GM19438 (cell line): ENCODE measurements around the gene CACNA1A.
"Not testable (repeated sequence)": the region's sequence is repeated elsewhere in the genome, so short reads cannot be mapped to it uniquely, and the experiment has no call there.

Experiments
- ATAC-seq: cut with Tn5 transposase; IDR thresholded peaks from one replicate; pipeline ENCODE4 v1.9.1; 2021; ENCODE audit warnings: low read depth; ENCODE audit not compliant: unreplicated experiment

CACNA1A gene

GRCh38 chr19:13284929-13285928 lies 221.1 kb downstream of the CACNA1A start:
- ATAC-seq = no peak

GRCh38 chr19:13283871-13284270 lies 222.4 kb downstream of the CACNA1A start:
- ATAC-seq = no peak

GRCh38 chr19:13282486-13283065 lies 223.7 kb downstream of the CACNA1A start:
- no peak for ATAC-seq

GRCh38 chr19:13281567-13282291 lies 224.6 kb downstream of the CACNA1A start:
- no peak for ATAC-seq

DNA sequence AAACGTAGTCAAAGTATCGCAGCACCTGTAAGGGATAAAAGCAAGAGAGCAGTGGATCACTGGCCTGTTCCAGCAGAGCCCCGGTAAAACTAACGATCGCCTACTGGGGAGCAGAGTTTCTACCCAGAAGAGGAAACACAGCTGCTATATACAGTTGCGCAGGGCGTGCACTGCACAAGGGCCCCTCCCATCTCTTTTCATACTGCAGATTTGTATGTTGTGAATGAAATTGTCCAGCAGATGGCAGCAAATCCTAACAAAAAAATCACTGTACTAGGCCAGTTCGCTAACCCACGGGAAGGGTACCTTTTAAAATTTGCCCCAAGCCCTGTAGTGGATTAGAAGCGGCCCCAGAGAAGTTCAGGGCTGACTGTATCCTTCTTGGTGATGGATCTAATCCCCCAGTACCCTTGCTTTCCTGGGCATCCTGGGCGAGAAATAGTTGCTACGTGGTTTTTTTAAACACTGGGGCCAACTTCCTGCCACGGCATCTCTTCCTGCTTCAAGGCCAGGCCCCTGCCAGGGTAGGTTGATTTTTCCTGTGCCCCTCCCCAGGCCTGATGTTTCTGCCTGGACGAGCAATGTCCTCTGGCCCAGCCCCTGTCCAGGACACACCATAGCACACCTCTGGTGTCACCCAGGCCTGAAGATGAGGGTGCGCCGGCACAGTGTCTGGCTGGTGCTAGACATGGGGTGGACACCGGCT lies 229.0 kb downstream of the CACNA1A start:
- no peak for ATAC-seq

GRCh38 chr19:13275016-13275722 lies 231.1 kb downstream of the CACNA1A start:
- no peak for ATAC-seq

- ATAC-seq = no peak
Measured at GRCh38 chr19:13270514-13271105, 235.7 kb downstream of the CACNA1A start.

DNA sequence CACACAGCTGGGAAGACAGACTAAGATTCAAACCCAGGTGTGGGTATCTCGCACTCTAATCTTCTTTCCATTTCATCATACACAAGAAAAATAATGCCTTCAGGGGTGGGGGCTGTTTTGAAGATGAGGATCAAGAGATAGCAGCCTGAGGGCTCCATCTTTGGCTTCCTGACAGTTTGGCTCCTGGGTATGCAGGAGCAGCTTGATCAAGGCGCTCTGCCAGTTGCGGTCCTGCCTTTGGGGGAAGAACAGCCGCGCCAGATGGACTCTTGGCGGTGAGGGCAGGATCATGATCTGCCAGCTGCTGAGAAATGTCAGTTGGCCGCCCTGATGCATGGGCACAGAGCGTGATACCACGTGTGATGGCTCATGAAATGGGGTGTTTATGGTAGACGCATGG lies 236.9 kb downstream of the CACNA1A start:
- ATAC-seq = no peak

- ATAC-seq = no peak
Measured at GRCh38 chr19:13267889-13268288, 238.4 kb downstream of the CACNA1A start.

- no peak for ATAC-seq
Measured at GRCh38 chr19:13267131-13267530, 239.1 kb downstream of the CACNA1A start.

GRCh38 chr19:13262450-13262849 lies 243.8 kb downstream of the CACNA1A start:
- ATAC-seq = no peak

DNA sequence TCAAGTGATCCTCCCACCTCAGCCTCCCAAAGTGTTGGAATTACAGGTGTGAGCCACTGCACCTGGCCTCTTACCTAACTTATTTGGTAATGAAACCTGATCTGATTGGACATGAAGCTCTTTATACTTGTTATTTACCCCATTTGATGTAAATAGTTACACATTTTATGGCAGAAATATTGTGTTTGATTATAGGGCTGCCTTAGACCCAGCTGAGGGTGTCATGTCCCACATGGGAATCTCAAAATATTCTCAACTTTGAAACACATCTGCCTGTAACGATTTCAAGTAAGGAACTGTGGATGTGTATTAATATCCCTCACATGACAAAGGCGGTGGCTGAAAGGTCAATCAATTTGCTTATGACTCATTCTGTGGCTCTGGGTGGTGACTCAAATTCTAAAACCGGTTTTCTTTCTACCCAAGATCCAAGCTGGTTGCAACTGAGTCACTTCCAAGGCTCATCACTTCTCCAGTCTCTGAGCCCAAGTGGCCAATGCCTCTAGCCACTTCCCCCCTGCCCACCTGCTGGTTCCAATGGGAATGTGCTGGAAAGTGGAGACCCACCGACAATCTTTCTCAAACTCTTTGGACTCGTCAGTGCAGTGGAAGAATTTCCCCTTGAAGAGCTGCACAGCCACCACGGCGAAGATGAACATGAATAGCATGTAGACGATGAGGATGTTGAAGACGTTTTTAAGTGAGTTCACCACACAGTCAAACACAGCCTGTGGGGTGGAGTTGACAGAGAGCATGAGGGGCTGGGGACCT lies 245.2 kb downstream of the CACNA1A start:
- ATAC-seq = no peak

GRCh38 chr19:13256918-13257317 lies 249.4 kb downstream of the CACNA1A start:
- ATAC-seq = no peak

DNA sequence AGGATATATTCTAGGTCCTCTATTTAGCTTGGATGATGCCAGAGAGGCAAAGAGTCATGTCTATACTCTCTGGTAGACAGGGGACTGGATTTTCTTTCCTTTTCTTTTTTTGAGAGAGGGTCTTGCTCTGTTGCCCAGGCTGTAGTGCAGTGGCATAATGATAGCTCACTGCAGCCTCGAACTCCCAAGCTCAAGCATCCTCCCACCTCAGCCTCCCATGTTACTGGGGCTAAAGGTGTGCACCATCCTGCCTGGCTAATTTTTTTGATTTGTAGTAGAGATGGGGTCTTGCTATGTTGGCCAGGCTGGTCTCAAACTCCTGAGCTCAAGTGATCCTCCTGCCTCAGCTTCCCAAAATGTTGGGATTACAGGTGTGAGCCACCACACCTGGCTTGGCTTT lies 249.9 kb downstream of the CACNA1A start:
- not testable (repeated sequence) for ATAC-seq

DNA sequence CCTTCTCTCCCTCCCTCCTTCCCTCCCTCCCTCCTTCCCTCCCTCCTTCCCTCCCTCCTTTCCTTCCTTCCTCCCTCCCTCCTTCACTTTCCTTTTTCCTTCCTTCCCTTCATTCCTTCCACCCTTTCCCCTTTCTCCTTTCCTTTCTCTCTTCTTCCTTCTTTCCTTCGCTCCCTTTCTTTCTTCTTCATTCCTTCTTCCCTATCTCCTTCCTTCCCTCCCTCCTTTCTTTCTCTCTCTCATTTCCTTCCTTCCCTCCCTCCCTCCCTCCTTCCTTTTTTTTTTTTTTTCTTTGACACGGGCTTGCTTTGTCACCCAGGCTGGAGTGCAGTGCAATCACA lies 250.6 kb downstream of the CACNA1A start:
- no peak for ATAC-seq

GRCh38 chr19:13255041-13255718 lies 251.1 kb downstream of the CACNA1A start:
- ATAC-seq = no peak

DNA sequence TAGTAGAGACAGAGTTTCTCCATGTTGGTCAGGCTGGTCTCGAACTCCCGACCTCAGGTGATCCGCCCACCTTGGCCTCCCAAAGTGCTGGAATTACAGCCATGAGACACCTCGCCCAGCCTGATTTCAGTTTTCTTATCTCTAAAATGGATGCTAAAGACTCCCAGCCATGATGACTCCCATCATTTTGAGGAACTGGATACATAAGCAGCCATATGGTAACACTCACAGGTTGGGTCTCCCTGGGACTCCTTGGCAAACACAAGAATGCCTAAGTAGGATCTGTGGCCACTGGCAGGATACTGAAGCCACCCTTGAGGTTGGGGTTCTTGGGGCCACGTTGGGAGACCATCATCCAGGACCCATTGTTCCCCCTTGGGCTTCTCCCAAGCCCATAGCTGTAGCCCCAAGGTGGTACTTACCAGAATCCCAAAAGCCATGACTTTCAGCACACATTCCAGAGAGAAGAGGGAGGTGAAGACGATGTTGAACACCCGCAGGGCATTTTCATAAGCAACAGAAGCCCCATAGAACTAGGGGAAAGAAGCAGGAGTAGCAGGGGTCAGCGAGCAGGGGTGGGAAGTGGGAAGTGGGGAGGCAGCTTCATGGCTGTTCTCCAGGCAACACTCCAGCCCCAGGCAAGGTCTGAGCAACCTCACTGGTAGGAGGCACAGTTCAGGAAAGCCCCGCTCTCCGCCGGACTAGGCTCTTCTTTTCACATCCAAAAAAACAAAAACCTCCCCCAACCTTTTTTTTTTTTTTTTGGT lies 253.5 kb downstream of the CACNA1A start:
- ATAC-seq = no peak

- no peak for ATAC-seq
Measured at GRCh38 chr19:13244920-13245319, 261.4 kb downstream of the CACNA1A start.
